Central memory CD8-positive, alpha-beta T cell (primary cell): Measurements from ENCODE around the gene APOE.

Experiments
- ATAC-seq: fragments of 150-1000 bp; cut with Tn5 transposase; replicated peaks from 2 replicates; pipeline ENCODE4 v1.10.0; 2022; ENCODE audit warnings: mild to moderate bottlenecking, moderate FRiP score, moderate number of reproducible peaks; ENCODE audit not compliant: poor library complexity, severe bottlenecking; ENCODE audit errors: extremely low read depth
- DNase-seq, 2 donors: peaks; one replicate each; pipeline ENCODE4 v3.0.0; 2021; ENCODE audit warnings: low spot score in 2 of 2
- H3K27ac Mint-ChIP-seq: one replicate; pipeline ENCODE4 v1.8.0; 2022; ENCODE audit warnings: low read depth, mild to moderate bottlenecking, moderate library complexity, mixed read lengths
- H3K27me3 Mint-ChIP-seq: one replicate; pipeline ENCODE4 v1.8.0; 2022; ENCODE audit warnings: mixed read lengths
- H3K36me3 Mint-ChIP-seq: one replicate; pipeline ENCODE4 v1.8.0; 2022; ENCODE audit warnings: mild to moderate bottlenecking, moderate library complexity, mixed read lengths; ENCODE audit not compliant: insufficient read depth
- H3K4me1 Mint-ChIP-seq: one replicate; pipeline ENCODE4 v1.8.0; 2022; ENCODE audit warnings: mixed read lengths
- H3K4me3 Mint-ChIP-seq: one replicate; pipeline ENCODE4 v1.8.0; 2022; ENCODE audit warnings: mild to moderate bottlenecking, moderate library complexity, mixed read lengths
- H3K9me3 Mint-ChIP-seq: one replicate; pipeline ENCODE4 v1.8.0; 2022; ENCODE audit warnings: mixed read lengths

The APOE gene

DNA sequence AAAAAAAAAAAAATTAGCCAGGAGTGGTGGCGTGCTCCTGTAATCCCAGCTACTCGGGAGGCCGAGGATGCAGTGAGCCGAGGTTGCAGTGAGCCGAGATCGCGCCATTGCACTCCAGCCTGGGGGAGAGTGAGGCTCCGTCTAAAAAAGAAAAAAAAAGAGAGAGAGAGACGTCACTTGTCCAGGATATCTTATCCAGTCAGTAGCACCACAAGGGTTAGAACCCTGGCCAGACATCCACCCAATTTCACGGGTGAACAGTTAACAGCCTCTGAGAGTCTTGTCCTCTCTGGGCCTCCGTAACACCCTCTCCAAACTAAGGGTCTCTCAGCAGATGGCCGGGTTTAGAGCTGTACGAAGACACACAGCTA lies 48.7 kb downstream of the APOE start:
- peaks cover 40% of the 10 kb centered on the region for H3K4me1 Mint-ChIP-seq
- no peaks in the 10 kb centered on the region for H3K27me3 Mint-ChIP-seq
- H3K36me3 Mint-ChIP-seq = peaks cover 27% of the 10 kb centered on the region
- ATAC-seq = peak; percentile 10
- DNase-seq = no peak
- peak overlapping the region; percentile 92 for H3K27ac Mint-ChIP-seq
- peak overlapping the region; percentile 91 for H3K4me3 Mint-ChIP-seq
- H3K9me3 Mint-ChIP-seq = no peaks in the 10 kb centered on the region

DNA sequence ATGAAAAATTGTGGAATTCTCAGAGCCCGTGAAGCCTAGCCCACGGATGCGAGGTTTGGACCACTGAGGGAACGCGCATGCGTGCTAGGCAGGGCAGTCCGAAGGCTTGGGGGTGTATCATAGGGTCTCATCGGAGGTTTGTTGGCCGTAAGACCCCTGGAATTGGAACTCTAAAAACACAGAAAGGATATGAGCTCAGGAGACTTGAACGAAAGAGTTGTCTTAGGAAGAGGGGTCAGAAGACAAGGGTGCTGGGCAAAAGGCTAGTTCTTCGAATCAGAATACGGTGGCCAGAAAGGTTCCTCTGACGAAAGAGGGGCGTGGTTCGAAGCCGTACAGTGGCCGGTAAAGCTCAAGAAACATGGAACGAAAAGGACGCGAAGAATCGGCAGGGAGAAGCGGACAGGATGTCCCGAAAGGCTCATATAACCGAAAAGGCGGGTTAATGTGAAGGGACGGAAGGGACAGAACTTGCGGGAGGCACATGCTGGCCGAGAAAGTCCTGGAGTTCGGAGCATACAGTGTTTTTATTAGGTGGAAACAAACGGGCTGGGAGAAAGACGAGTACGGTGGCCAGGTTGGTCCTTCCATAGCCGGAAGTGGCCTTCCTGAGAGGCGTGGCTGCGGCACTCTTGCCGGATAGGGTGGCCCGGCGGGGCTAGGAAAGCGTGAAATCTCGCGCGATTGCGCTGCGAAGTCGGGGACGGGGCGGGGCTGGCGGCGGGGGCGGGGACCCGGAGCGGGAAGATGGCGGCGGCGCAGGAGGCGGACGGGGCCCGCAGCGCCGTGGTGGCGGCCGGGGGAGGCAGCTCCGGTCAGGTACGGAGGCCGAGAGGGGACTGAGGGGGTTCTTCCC lies 49.3 kb downstream of the APOE start, which contains the start of gene CLPTM1:
Gene CLPTM1 (plus strand): TSS at position 732 of the 856 bp plus-strand sequence. CDS start 16 bp downstream, at position 748.
- ATAC-seq = peak; percentile 97
- peak; percentile 90 to 92 for DNase-seq
- H3K27me3 Mint-ChIP-seq = no peaks in the 10 kb centered on the region
- H3K4me3 Mint-ChIP-seq = peak within 1 kb of the TSS; percentile 91
- H3K9me3 Mint-ChIP-seq = no peaks in the 10 kb centered on the region
- H3K36me3 Mint-ChIP-seq = peaks cover 24% of the 10 kb centered on the region
- peak within 1 kb of the TSS; percentile 92 for H3K27ac Mint-ChIP-seq
- peaks cover 47% of the 10 kb centered on the region for H3K4me1 Mint-ChIP-seq

DNA sequence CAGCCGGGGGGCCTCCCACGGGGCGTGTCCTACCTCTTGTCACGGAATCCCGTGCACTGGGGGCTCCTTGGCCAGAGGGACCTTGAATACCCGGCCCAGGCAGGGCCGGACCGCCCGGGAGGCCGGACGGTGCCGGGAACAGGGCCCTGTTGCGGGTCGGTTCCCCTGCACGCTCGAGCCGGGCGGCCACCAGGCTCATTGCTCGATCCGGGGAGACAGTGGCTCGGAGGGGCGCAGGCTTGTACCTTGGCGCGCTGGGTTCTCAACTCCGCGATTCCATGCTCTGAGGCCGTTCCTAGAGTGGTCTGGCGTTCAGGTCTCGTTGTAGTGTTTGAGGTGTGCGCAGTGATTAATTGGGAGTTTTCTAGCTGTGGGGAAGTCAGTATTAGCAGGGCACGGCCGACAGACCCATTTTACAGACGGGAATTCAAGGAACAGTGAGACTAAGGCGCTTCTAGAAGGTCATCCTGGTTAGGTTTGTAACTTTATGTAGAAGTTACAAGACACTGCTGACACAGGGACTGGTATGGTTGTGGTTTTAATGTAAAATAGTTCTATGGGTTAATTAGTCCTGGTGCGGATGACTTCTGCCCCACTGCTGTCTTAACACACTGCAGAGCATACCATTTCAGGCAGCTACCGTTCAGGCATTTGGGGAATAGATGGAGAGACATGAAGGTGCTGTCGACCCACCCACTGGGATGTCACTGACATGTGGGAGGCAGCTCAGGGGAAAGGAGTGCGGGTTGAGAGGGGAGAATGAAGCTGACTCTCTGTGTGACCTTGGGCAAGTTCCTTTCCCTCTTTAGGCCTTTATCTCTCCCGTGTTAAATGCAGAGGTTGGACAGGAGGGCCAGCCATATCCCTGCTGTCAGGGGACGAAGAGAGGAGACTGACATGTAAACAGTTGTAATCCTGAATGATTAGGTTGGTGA lies 50.2 kb downstream of the APOE start:
- H3K27me3 Mint-ChIP-seq = no peaks in the 10 kb centered on the region
- peaks cover 26% of the 10 kb centered on the region for H3K36me3 Mint-ChIP-seq
- peak overlapping the region; percentile 92 for H3K27ac Mint-ChIP-seq
- DNase-seq (no peak), ATAC-seq (peak; percentile 7)
- H3K9me3 Mint-ChIP-seq = no peaks in the 10 kb centered on the region
- peaks cover 55% of the 10 kb centered on the region for H3K4me1 Mint-ChIP-seq
- H3K4me3 Mint-ChIP-seq = peak overlapping the region; percentile 91

DNA sequence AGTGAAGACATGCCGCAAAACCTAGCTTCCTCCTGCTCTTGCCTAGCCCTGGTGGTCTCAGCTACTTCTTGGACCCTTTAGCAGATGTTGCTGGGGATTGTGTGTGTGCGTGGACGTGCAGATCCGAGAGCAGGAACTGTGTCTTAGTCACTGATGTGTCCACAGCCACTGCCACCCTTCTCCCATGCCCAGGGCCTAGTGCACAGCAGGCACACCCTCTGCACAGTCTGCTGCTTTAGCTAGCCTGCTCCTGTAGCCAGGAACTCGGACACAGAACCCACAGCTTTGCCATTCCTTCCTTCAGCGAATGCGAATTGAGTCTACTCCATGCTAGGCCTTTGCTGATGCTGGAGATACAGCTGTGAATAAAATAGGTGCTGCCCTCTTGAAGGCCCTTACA lies 51.9 kb downstream of the APOE start:
- H3K4me1 Mint-ChIP-seq = peaks cover 67% of the 10 kb centered on the region
- peak overlapping the region; percentile 89 for H3K27ac Mint-ChIP-seq

DNA sequence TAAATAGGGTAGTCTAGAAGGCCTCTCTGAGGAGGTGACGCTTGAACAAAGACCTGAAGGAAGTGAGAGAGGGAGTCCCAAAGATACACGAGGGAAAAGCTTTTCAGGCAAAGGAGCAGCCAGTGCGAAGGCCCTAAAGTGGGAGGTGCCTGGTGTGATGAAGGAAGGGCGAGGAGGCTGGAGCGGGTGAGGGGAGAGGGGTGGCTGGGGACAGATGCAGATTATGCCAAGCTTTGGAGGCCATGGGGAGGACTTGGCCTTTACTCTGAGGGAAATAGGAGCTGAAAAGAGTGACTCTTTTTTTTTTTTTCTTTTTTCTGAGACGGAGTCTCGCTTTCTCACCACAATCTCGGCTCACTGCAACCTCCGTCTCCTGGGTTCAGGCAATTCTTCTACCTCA lies 52.5 kb downstream of the APOE start:
- Mint-ChIP-seq H3K4me1 (peaks cover 67% of the 10 kb centered on the region), H3K4me3 (no peak overlapping the region), H3K27me3 (no peaks in the 10 kb centered on the region), H3K27ac (no peak overlapping the region), H3K9me3 (no peaks in the 10 kb centered on the region), H3K36me3 (peaks cover 38% of the 10 kb centered on the region)
- no peak for DNase-seq
- ATAC-seq = no peak

More for the DNA sequence above, 51.9 kb downstream of the APOE start:
- Mint-ChIP-seq H3K9me3 (no peaks in the 10 kb centered on the region), H3K4me3 (no peak overlapping the region), H3K36me3 (peaks cover 34% of the 10 kb centered on the region), H3K27me3 (no peaks in the 10 kb centered on the region)
- no peak for ATAC-seq
- no peak for DNase-seq
